ENCODE data around the gene ENTPD2. TPM values are rescaled to one million over a fixed set of nuclear protein-coding genes. Genes with fewer than 3 reads are reported as not detected.

Gene ENTPD2
- total and polyA plus RNA-seq, 2 experiments from 2014 or later: 1.8 to 1.9 TPM

GRCh38 chr9:137021979-137022661, 31.7 kb downstream of the ENTPD2 start:
- peak; percentile 98 for DNase-seq (ENCODE audit: low spot score)
- Histone ChIP-seq H3K4me1 (ENCODE audit: insufficient read depth) (peaks cover 4% of the 10 kb centered on the region; the same call in 1 of the 2 replicates), H3K79me2 (replicated peaks; ENCODE audit: insufficient read depth) (no peaks in the 10 kb centered on the region), H4K20me1 (replicated peaks; ENCODE audit: insufficient read depth) (no peaks in the 10 kb centered on the region), H3K9me2 (ENCODE audit: insufficient read depth) (no peaks in the 10 kb centered on the region), H2AFZ (no peak overlapping the region), H3K27ac (ENCODE audit: low read depth) (no peak overlapping the region), H3K4me3 (no peak overlapping the region), H3F3A (replicated peaks; ENCODE audit: low read depth) (0 out of 2 replicates have a peak, but pooled peaks cover 3% of the 10 kb centered on the region), H3K27me3 (ENCODE audit: insufficient read depth) (peaks cover 6% of the 10 kb centered on the region), H3K36me3 (ENCODE audit: insufficient read depth) (no peaks in the 10 kb centered on the region), H3K4me2 (no peak overlapping the region)
- peak; percentile 90 for ATAC-seq
- no peaks in the 10 kb centered on the region for H3K9me3 Mint-ChIP-seq
- H3K27ac Mint-ChIP-seq: no peak overlapping the region
- no peaks in the 10 kb centered on the region for H3K36me3 Mint-ChIP-seq (ENCODE audit: low read depth)
- no peak overlapping the region; the same call in 2 of the 3 replicates for H3K4me3 Mint-ChIP-seq
- no peaks in the 10 kb centered on the region; the same call in 2 of the 3 replicates for H3K4me1 Mint-ChIP-seq
- TF ChIP-seq ETS1 (IDR thresholded peaks at IDR 0.05) (no peak), ZNF331 (CRISPR knock-in tag; IDR thresholded peaks at IDR 0.05; ENCODE audit: low read depth) (no peak), EZH2phosphoT487 (IDR thresholded peaks at IDR 0.05; ENCODE audit: unreplicated experiment) (no peak), STAT1 (IDR thresholded peaks at IDR 0.05; ENCODE audit: unreplicated experiment) (peak; percentile 86), NANOG (IDR thresholded peaks at IDR 0.05; ENCODE audit: borderline replicate concordance) (no peak), REST (IDR thresholded peaks at IDR 0.05; ENCODE audit: unreplicated experiment) (peak; percentile 14), CREB1 (CRISPR knock-in tag; IDR thresholded peaks at IDR 0.05; ENCODE audit: low read depth) (no peak), EZH2 (IDR thresholded peaks at IDR 0.05; ENCODE audit: low read depth, unreplicated experiment) (no peak)
- TF ChIP-seq, protein P1, sequence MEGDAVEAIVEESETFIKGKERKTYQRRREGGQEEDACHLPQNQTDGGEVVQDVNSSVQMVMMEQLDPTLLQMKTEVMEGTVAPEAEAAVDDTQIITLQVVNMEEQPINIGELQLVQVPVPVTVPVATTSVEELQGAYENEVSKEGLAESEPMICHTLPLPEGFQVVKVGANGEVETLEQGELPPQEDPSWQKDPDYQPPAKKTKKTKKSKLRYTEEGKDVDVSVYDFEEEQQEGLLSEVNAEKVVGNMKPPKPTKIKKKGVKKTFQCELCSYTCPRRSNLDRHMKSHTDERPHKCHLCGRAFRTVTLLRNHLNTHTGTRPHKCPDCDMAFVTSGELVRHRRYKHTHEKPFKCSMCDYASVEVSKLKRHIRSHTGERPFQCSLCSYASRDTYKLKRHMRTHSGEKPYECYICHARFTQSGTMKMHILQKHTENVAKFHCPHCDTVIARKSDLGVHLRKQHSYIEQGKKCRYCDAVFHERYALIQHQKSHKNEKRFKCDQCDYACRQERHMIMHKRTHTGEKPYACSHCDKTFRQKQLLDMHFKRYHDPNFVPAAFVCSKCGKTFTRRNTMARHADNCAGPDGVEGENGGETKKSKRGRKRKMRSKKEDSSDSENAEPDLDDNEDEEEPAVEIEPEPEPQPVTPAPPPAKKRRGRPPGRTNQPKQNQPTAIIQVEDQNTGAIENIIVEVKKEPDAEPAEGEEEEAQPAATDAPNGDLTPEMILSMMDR (conservative IDR thresholded peaks at IDR 0.05; ENCODE audit: low read depth in 2 of 2): 0 out of 4 replicates have a peak, but pooled peaks of 1 of the 2 experiments have one; percentile 13
- peaks cover 15% of the 10 kb centered on the region for H3K27me3 Mint-ChIP-seq (ENCODE audit: insufficient read depth, low read depth, poor library complexity)
